Astrocyte of the spinal cord (primary cell): ENCODE data around the gene RERE.

Experiments
- DNase-seq: peaks from one replicate; pipeline ENCODE4 v3.0.0; 2011; ENCODE audit warnings: low read depth, low spot score
- H3K4me3 ChIP-seq: 2 replicates; pipeline ENCODE4 v1.5.1; 2011; ENCODE audit warnings: low read depth, mild to moderate bottlenecking, low read length, moderate library complexity
- in situ Hi-C: cut with HindIII; loops from 2 replicates; pipeline ENCODE4 v1.10.0; 2017; ENCODE audit warnings: low sequenced_read_pairs
- TF ChIP-seq, protein P1 (sequence below): IDR thresholded peaks from 2 replicates; pipeline ENCODE4 v1.5.1; 2012; ENCODE audit warnings: low read depth, mild to moderate bottlenecking, low read length, inconsistent platforms

Gene RERE

DNA sequence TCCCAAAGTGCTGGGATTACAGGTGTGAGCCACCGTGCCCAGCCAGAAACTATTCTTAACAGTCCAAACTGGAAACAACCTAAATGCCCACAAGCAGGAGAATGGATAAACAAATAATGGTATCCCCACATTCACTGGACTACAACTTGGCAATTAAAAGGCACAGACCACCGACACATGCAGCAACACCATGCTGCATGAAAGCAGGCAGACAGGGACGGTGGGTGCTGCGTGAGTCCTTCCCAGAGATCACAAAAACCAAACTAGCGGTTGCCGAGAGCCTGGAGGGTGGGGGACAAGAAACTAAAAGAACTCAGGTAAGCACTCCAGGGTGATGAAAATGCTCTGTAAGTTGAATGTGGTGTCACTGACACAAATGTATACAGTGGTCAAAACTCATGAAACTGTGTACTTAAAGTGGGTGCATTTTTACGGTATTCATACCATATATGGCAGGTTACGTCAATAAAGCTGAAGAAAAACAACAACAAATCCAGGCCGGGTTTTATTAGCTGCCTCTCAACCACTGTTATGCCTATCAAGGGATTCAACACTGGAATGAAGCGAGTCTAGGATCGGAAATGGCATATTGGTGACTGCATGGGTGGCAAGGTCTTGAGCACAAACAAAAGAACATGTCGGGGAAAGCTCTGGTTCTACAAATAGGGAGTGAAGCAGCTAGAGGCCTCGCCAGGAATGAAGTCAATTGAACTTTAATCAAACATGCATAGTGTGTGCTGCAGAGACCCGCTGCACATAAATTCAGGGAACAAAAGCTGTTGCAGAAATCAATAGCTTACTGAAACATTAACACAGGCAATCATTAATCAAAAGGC, 447.2 kb downstream of the RERE start:
- in situ Hi-C loops: no loop called here
- DNase-seq: peak; percentile 56
- no peak overlapping the region for H3K4me3 ChIP-seq
- TF ChIP-seq, protein P1, sequence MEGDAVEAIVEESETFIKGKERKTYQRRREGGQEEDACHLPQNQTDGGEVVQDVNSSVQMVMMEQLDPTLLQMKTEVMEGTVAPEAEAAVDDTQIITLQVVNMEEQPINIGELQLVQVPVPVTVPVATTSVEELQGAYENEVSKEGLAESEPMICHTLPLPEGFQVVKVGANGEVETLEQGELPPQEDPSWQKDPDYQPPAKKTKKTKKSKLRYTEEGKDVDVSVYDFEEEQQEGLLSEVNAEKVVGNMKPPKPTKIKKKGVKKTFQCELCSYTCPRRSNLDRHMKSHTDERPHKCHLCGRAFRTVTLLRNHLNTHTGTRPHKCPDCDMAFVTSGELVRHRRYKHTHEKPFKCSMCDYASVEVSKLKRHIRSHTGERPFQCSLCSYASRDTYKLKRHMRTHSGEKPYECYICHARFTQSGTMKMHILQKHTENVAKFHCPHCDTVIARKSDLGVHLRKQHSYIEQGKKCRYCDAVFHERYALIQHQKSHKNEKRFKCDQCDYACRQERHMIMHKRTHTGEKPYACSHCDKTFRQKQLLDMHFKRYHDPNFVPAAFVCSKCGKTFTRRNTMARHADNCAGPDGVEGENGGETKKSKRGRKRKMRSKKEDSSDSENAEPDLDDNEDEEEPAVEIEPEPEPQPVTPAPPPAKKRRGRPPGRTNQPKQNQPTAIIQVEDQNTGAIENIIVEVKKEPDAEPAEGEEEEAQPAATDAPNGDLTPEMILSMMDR: no peak

DNA sequence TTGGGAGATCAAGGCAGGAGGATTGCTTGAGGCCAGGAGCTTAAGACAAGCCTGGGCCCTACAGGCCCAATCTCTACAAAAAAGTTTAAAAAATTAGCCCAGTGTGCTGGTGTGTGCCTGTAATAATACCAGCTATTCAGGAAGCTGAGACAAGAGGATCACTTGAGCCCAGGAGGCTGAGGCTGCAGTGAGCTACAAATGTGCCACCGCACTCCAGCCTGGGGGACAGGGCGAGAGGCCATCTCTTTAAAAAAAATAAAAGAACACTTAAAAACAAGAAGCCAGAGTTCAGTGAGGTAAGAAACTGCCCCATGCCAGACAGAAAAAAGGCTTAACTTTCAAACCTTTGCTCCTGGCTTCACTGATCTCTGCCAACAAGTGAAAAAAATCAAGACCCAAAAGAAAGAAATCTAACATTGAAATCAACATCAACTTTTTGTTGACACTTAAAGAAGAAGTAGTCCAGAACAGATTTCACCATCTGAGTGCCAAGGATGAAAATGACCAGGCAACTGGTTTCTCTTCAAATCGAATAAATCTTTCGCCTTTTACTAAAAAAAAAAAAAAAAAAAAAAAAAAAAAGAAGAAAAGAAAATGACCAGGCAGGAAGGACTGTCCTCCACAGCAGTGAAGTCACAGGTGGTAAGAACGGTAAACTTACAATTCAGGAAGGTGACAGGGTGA, 448.3 kb downstream of the RERE start:
- DNase-seq: no peak
- in situ Hi-C loops: no loop called here
- no peak overlapping the region for H3K4me3 ChIP-seq
- TF ChIP-seq, protein P1: no peak

DNA sequence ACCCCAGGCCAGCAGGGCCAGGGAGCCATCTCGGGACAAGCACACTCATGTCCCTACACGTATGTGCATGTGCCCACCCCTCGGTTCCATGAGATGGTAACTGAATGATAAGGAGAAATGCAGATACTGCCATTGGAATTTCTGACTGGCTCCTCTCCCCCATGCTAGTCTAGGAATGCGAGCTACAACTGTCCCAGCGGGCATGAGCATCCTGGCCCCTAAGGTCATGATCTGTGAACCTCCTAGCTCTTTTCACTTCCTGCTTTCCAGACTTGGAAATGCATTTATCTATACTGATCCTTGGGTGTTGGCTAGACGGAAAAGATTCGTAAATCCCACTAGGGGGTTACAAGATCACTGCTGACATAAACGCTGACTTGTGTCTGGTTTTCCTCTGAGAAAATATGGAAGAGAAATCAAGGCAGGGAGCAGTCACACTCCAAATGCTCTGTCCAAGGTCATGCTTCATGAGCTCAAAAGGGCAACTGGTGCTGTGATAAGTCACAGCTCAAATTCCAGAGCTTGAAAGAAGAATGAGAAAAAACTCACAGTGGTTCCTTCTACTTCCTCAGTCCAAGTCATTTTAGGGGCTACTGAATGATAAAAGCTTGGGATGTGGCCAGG, 449.8 kb downstream of the RERE start:
- TF ChIP-seq, protein P1: no peak
- DNase-seq: no peak
- in situ Hi-C loops: no loop called here
- H3K4me3 ChIP-seq: no peak overlapping the region

DNA sequence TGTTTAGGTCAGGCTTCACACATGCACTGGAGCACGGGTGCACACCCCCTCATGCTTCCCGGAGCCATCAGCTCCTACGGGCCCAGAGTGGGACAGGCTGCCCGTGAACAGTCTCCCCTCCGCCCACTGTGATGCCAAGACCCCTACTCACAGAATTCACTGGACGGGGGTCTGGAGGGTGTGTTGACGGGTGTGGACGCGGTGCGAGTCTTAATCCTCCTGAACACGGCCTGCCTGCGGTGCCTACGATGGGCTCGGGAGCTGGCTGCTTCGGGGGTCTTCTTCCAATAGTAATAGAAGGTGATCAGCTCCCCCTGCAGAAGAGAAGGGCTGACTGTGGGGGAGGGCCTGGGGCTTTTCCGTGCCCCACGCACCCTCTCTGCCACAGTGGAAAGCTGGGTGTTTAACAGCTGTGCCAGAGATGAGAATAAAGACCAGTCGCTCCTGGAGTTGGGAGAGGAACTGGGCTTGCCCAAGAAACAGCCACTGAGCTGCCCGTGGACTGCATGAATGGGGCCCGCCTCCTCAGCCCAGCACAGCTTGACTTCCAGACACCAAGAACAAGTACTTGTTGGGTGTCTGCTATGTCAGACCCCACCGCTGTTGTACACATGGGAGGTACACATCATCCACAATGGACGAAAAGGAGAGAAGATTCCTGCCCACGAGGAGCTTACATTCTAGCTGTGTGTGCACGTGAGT, 451.6 kb downstream of the RERE start:
- H3K4me3 ChIP-seq: no peak overlapping the region
- no peak for DNase-seq
- in situ Hi-C loops: no loop called here
- TF ChIP-seq, protein P1: no peak

DNA sequence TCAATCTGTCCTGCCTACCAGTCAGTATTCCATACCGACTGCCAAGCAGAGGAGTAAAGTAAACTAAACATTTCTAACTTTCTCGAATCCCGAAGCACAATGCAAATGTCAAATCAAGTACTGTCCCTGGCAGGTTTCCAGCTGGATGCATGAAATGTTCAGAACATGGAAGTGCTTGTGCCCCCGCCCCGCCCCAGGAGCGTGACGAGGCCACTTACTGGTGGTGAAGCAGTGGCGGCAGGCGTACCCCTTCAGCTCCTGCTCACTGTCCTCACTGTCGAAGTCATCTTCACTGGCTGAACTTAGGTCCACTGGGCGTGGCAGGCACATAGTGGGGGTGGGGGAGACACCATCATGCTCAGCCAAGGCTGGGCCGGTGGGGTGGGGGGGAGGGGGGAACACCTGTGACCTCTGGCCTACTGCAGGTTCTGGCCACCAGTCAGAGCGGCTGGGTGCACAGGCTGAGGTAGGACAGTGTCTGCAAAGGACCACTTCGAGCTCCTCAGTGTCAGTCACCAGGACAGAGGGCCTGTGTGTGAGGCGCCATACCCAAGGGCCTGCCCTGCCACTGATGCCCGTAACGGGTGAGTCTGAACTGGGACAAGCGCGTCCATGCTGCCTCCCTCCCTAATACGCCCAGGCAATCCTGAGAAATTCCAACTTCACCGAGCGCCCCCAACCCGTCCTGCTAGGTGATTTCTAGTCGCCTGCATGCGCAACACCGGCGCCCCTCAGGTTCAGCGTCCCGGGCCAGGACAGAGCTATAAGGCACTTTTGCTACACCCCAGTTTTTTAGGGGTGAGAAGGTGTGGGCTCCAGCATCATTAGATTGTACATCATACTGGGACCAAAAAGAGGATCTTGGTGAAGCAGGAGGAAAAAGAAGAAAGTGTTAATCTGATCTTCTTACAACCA, 452.7 kb downstream of the RERE start:
- no peak overlapping the region for H3K4me3 ChIP-seq
- DNase-seq: no peak
- TF ChIP-seq, protein P1: no peak
- in situ Hi-C loops: no loop called here
